ENCODE measurements around the gene HES5.

Gene HES5

GRCh38 chr1:2540816-2541492 lies 10.9 kb upstream of the HES5 start:
- Histone ChIP-seq H3K4me1 (ENCODE audit: control insufficient read depth in 1 of 2, insufficient read depth in 1 of 2, low read depth in 1 of 2, low read length in 1 of 2) (peaks cover 3 to 5% of the 10 kb centered on the region in 2 experiments), H3K27ac (no peak overlapping the region), H3K4me3 (ENCODE audit: low read depth in 1 of 2, low read length in 1 of 2) (no peak overlapping the region), H3K27me3 (peaks cover 95% of the 10 kb centered on the region), H3K36me3 (no peaks in the 10 kb centered on the region), H3K9me3 (no peaks in the 10 kb centered on the region)
- no peak for TF ChIP-seq CTCF (IDR thresholded peaks at IDR 0.05)

GRCh38 chr1:2539312-2539907 lies 9.3 kb upstream of the HES5 start:
- H3K4me1 ChIP-seq (ENCODE audit: control insufficient read depth in 1 of 2, insufficient read depth in 1 of 2, low read depth in 1 of 2, low read length in 1 of 2) = no peaks in the 10 kb centered on the region
- H3K9me3 ChIP-seq = no peaks in the 10 kb centered on the region
- H3K27ac ChIP-seq = no peak overlapping the region
- TF ChIP-seq CTCF (IDR thresholded peaks at IDR 0.05) = peak; percentile 21
- H3K27me3 ChIP-seq = peaks cover 99% of the 10 kb centered on the region
- no peak overlapping the region for H3K4me3 ChIP-seq (ENCODE audit: low read depth in 1 of 2, low read length in 1 of 2)
- H3K36me3 ChIP-seq = no peaks in the 10 kb centered on the region

GRCh38 chr1:2538872-2539271 lies 8.8 kb upstream of the HES5 start:
- Histone ChIP-seq H3K4me1 (ENCODE audit: control insufficient read depth in 1 of 2, insufficient read depth in 1 of 2, low read depth in 1 of 2, low read length in 1 of 2) (no peaks in the 10 kb centered on the region), H3K9me3 (no peaks in the 10 kb centered on the region), H3K27ac (no peak overlapping the region), H3K36me3 (no peaks in the 10 kb centered on the region), H3K27me3 (peaks cover 99% of the 10 kb centered on the region), H3K4me3 (ENCODE audit: low read depth in 1 of 2, low read length in 1 of 2) (no peak overlapping the region)
- TF ChIP-seq CTCF (IDR thresholded peaks at IDR 0.05) = no peak

GRCh38 chr1:2538376-2538775 lies 8.3 kb upstream of the HES5 start:
- no peak overlapping the region for H3K4me3 ChIP-seq (ENCODE audit: low read depth in 1 of 2, low read length in 1 of 2)
- no peaks in the 10 kb centered on the region for H3K9me3 ChIP-seq
- no peak for TF ChIP-seq CTCF (IDR thresholded peaks at IDR 0.05)
- H3K27me3 ChIP-seq = peaks cover 99% of the 10 kb centered on the region
- no peaks in the 10 kb centered on the region for H3K4me1 ChIP-seq (ENCODE audit: control insufficient read depth in 1 of 2, insufficient read depth in 1 of 2, low read depth in 1 of 2, low read length in 1 of 2)
- H3K27ac ChIP-seq = no peak overlapping the region
- H3K36me3 ChIP-seq = no peaks in the 10 kb centered on the region

GRCh38 chr1:2537784-2538115 lies 7.7 kb upstream of the HES5 start:
- Histone ChIP-seq H3K27me3 (peaks cover 99% of the 10 kb centered on the region), H3K4me3 (ENCODE audit: low read depth in 1 of 2, low read length in 1 of 2) (no peak overlapping the region), H3K4me1 (ENCODE audit: control insufficient read depth in 1 of 2, insufficient read depth in 1 of 2, low read depth in 1 of 2, low read length in 1 of 2) (no peaks in the 10 kb centered on the region), H3K27ac (no peak overlapping the region), H3K36me3 (no peaks in the 10 kb centered on the region), H3K9me3 (no peaks in the 10 kb centered on the region)
- TF ChIP-seq CTCF (IDR thresholded peaks at IDR 0.05) = no peak

All from neutrophil (primary cell).